GM21825 (cell line): ENCODE measurements around the gene CENPM.

Source experiments
- ATAC-seq: cut with Tn5 transposase; IDR thresholded peaks from one replicate; pipeline ENCODE4 v1.9.1; 2021; ENCODE audit warnings: mild to moderate bottlenecking, moderate library complexity; ENCODE audit not compliant: unreplicated experiment

The CENPM gene

DNA sequence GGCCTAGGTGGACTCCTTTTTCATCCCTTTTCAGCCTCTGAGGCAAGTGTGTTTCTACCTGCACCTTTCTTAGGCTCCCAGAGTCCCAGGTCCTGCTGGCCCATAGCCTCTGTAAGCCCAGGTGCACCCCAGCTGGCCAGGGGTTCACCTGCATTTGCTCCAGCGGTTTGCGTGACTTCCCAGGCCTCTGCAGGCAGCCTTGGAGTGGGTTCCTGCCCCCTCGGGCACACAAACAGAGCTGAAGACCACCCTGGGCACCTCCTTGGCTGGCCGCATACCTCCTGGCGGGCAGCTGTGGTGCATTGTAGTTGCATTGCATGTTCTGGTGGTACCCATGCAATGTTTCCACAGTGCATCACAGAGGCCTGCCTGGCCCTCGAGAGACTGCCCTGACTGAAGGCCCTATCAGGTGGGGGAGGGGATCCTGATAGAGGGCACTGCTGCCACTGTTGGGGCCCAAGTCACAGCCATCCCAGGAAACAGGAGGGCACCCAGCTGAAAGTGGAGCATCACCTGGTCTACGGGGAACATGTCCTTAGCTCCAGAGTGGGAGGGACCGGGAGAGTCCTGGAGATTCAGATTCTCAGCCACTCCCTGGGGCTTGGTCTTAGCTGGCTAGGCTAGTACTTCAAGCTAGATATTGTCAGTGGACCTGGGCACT is 46.2 kb downstream of the CENPM start:
- no peak for ATAC-seq

DNA sequence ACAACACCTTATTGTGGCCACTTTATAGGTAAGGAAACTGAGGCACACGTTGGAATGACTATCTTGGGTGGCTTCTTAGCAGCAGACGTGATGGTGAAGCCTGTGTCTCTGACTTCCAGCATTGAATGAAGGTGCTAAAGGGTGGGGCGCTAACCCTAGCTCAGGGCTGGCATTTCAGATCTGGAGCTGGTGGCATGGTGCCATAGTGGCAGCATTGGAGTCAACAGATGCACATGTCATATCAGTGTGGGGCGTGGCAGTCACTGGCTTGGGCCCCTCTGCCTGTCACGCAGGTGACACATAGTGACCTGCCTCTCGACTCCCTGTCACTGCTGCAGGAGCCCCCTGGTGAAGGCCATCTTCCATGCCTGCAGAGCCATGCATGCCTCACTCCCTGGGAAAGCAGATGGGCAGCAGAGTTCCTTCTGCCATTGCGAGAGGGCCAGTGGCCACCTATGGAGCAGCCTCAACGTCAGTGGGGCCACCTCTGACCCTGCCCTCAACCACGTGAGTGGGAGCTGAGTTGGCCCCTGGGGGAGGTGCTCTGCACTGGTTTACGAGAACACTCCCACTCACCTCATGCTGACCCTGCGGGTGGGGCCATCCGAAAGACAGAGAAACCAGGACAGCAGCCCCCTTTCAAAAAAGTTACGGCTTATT is 46.8 kb downstream of the CENPM start:
- ATAC-seq: no peak

DNA sequence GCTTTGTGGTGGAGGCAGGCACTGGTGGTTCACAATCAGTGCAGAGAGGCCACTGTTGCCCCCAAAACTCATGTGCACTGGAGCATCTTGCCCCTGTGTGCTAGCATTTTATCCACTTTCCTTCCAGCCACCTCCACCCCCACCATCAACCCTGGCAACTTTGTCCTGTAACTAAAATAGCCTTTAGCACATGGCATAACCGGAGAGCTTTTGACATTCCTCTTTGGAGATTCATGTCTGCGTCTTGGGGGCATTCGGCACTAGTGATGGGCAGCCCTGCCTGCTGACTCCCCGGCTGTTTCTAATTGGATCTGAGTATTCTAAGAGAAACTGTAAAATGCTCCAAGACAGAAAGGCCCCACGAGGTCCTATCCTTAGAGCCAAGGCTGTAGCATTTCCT is 47.8 kb downstream of the CENPM start:
- ATAC-seq: no peak

DNA sequence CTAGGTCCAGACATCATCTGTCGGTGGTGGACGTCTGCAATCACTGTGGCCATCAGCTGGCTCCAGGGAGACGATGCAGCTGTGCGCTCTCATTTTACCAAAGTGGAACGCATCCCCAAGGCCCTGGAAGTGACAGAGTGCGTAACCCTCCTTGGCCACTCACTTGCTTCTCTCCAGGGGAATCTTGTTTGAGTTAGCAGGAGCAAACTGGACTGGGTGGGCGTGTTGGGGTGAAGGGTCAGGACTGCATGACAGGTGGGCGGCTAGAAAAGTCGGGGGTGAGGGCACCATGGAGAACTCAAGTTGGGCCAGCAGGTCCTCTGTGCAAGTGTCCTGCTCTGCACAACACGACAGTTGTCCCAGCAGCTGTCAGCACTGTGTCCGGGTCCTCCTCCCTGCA is 48.3 kb downstream of the CENPM start:
- no peak for ATAC-seq

DNA sequence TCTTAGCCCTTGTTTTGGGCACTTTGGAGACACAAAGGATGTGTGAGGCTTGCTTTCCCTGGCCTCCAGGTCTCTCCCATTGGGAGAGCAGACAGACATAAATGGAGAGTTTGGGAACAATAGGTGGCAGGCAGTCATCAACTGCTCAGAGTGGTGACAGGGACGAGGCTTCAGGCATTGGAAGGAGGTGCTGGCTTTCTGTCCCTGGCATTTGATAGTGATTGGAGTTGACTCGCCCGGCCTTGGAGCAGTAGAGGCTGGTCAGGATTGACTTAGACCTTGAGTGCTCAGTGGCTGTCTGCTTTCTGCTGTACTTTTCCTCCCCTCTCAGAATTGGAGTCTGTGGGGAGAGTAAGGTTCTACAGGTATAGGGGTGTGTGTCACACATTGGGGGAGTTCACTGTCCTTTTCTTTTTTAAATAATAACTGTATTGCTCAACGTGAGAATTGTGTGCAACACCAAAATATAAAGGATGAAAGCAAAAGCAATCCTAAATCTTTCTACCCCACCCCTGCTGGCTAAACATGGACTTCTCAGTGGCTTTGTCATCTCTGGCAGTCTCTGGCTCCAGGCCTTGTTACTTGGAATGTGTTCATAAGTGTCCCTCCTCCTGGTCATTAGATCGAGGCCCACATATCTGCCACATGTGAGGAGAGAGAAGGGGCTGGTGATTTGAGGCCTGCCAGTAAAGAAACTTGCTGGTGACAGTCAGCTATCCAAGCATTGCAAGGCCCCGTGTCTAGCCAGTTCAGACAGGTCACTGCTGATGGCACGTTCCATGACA is 53.2 kb downstream of the CENPM start:
- ATAC-seq: no peak

DNA sequence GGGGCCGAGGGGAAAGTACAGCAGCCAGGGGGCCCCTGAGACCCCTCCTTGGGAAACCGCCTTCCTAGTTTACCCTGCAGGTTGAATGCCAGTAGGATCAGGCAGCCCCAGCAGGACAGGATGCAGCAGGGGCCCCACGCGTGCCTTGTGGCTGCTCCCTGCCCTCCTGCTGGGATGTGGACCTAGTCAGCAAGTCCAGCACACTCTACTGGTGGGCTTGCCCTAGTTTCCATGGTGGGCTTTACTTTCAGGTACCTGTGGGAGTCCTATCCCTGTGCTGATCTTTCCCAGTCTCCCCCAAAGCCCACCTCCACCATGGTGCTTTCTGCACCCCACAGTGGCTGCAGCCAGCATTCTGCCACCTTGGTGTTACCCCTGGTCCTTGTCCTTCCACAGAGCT is 54.2 kb downstream of the CENPM start:
- no peak for ATAC-seq

DNA sequence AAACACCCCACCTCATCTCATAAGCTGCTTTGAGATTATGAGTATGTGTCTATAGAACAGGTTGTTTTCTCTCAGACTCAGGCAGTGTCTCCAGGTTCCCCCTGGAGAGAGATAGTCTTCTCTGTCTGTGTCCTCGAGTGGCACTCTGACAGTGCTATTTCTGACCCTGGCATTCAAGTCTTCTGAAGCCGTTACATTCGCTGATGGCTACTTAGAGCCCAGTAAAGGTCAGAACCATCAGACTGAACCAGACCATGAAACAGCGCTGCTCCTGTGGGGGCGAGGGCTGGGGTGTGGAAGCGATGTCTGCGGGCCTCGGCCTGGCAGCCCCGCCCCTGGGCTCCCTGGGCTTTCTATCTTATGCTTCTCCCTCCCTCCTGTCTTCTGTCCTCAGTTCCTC is 55.5 kb downstream of the CENPM start:
- no peak for ATAC-seq
